Measurements from ENCODE around the gene LRMDA. TPM values are rescaled to one million over a fixed set of nuclear protein-coding genes. Genes with fewer than 3 reads are reported as not detected.

The LRMDA gene
- total RNA-seq, 1 experiment from 2014 or later, result 1.2 TPM

DNA sequence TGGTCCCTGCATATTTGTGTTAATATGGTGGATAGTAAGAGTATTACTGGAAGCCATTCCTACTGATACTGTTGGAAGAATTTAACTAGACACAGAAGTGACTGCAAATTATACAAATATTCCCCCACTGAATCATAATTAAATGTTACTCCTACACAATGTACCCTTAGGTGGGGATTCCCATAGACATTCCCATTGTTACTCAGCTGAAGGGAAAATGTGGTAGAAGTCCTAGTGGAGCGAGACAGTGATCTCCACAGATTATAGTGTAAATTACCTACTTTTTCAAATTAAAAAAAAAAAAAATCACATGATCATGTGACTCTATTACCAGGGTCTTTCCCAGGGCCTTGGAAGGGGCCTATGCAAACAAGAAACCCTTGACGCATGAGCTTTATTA, 611.8 kb downstream of the LRMDA start:
- no peak for TF ChIP-seq EZH2phosphoT487 (IDR thresholded peaks at IDR 0.05; ENCODE audit: borderline replicate concordance, low read length)
- TF ChIP-seq CTCF (conservative IDR thresholded peaks at IDR 0.05; ENCODE audit: low read depth, low read length), result no peak
- no peak for TF ChIP-seq EZH2 (IDR thresholded peaks at IDR 0.05; ENCODE audit: low read length, unreplicated experiment)
- Histone ChIP-seq H3F3A (ENCODE audit: low read length, unreplicated experiment) (no peaks in the 10 kb centered on the region), H3K9ac (ENCODE audit: low read length) (no peak overlapping the region), H3K27ac (ENCODE audit: low read length) (no peak overlapping the region), H2AFZ (ENCODE audit: low read length) (no peak overlapping the region), H3K9me2 (replicated peaks; ENCODE audit: low read length) (peaks cover under 1% of the 10 kb centered on the region; the same call in 1 of the 2 replicates), H3K9me3 (ENCODE audit: low read length) (peaks cover 17% of the 10 kb centered on the region), H3K4me1 (ENCODE audit: insufficient read depth, low read length) (no peaks in the 10 kb centered on the region), H3K27me3 (ENCODE audit: low read length) (peaks cover 65% of the 10 kb centered on the region), H3K79me2 (ENCODE audit: low read length) (no peaks in the 10 kb centered on the region), H3K36me3 (ENCODE audit: low read depth, low read length) (no peaks in the 10 kb centered on the region), H4K20me1 (ENCODE audit: low read length) (no peaks in the 10 kb centered on the region), H3K4me2 (ENCODE audit: low read length) (no peak overlapping the region), H3K4me3 (ENCODE audit: low read length) (no peak overlapping the region)
- ATAC-seq (no peak), DNase-seq (no peak)
- POLR2A ChIA-PET (ENCODE audit: unreplicated experiment), result interaction anchor here (0.6 kb wide), 1 partner anchor 89 kb away, joined by 3 read pairs; no protein-coding TSS in a partner anchor
- intact Hi-C loops (cut with micrococcal nuclease), result no loop called here
- no TSS peak for BruUV-seq (replicated peaks)
- CTCF ChIA-PET, result no interaction called here

GRCh38 chr10:76044751-76045150, 613.3 kb downstream of the LRMDA start:
- intact Hi-C loops (cut with micrococcal nuclease), result no loop called here
- Histone ChIP-seq H3K9ac (ENCODE audit: low read length) (no peak overlapping the region), H3K9me3 (ENCODE audit: low read length) (peaks cover 2% of the 10 kb centered on the region), H3K4me2 (ENCODE audit: low read length) (no peak overlapping the region), H3K27ac (ENCODE audit: low read length) (no peak overlapping the region), H3K4me3 (ENCODE audit: low read length) (no peak overlapping the region), H3K9me2 (replicated peaks; ENCODE audit: low read length) (peaks cover 6% of the 10 kb centered on the region; the same call in 1 of the 2 replicates), H3K4me1 (ENCODE audit: insufficient read depth, low read length) (no peaks in the 10 kb centered on the region), H3K27me3 (ENCODE audit: low read length) (peaks cover 74% of the 10 kb centered on the region), H4K20me1 (ENCODE audit: low read length) (no peaks in the 10 kb centered on the region), H2AFZ (ENCODE audit: low read length) (no peak overlapping the region), H3K79me2 (ENCODE audit: low read length) (no peaks in the 10 kb centered on the region), H3F3A (ENCODE audit: low read length, unreplicated experiment) (no peaks in the 10 kb centered on the region), H3K36me3 (ENCODE audit: low read depth, low read length) (no peaks in the 10 kb centered on the region)
- DNase-seq (no peak), ATAC-seq (no peak)
- TF ChIP-seq EZH2phosphoT487 (IDR thresholded peaks at IDR 0.05; ENCODE audit: borderline replicate concordance, low read length) (no peak), EZH2 (IDR thresholded peaks at IDR 0.05; ENCODE audit: low read length, unreplicated experiment) (no peak), CTCF (conservative IDR thresholded peaks at IDR 0.05; ENCODE audit: low read depth, low read length) (no peak)
- POLR2A ChIA-PET (ENCODE audit: unreplicated experiment), result no interaction called here
- CTCF ChIA-PET, result no interaction called here
- BruUV-seq (replicated peaks), result no TSS peak

GRCh38 chr10:76045174-76045573, 613.8 kb downstream of the LRMDA start:
- Histone ChIP-seq H3K27me3 (ENCODE audit: low read length) (peaks cover 77% of the 10 kb centered on the region), H2AFZ (ENCODE audit: low read length) (no peak overlapping the region)

More at GRCh38 chr10:76045174-76045573, 613.8 kb downstream of the LRMDA start:
- DNase-seq (no peak), ATAC-seq (no peak)
- Histone ChIP-seq H3K27ac (ENCODE audit: low read length) (no peak overlapping the region), H3K79me2 (ENCODE audit: low read length) (no peaks in the 10 kb centered on the region), H3K4me1 (ENCODE audit: insufficient read depth, low read length) (no peaks in the 10 kb centered on the region), H4K20me1 (ENCODE audit: low read length) (no peaks in the 10 kb centered on the region), H3F3A (ENCODE audit: low read length, unreplicated experiment) (no peaks in the 10 kb centered on the region), H3K4me2 (ENCODE audit: low read length) (no peak overlapping the region), H3K9me2 (replicated peaks; ENCODE audit: low read length) (peaks cover 6% of the 10 kb centered on the region; the same call in 1 of the 2 replicates), H3K9ac (ENCODE audit: low read length) (no peak overlapping the region), H3K9me3 (ENCODE audit: low read length) (no peaks in the 10 kb centered on the region), H3K36me3 (ENCODE audit: low read depth, low read length) (no peaks in the 10 kb centered on the region), H3K4me3 (ENCODE audit: low read length) (no peak overlapping the region)
- intact Hi-C loops (cut with micrococcal nuclease), result no loop called here
- ChIA-PET CTCF (no interaction called here), POLR2A (ENCODE audit: unreplicated experiment) (no interaction called here)
- no TSS peak for BruUV-seq (replicated peaks)
- TF ChIP-seq EZH2 (IDR thresholded peaks at IDR 0.05; ENCODE audit: low read length, unreplicated experiment) (no peak), EZH2phosphoT487 (IDR thresholded peaks at IDR 0.05; ENCODE audit: borderline replicate concordance, low read length) (no peak), CTCF (conservative IDR thresholded peaks at IDR 0.05; ENCODE audit: low read depth, low read length) (no peak)
